ENCODE data around the gene PKM. TPM values are rescaled to one million over a fixed set of nuclear protein-coding genes. Genes with fewer than 3 reads are reported as not detected.

The PKM gene
- total RNA-seq, 1 donor from 2014 or later, result 452 TPM

DNA sequence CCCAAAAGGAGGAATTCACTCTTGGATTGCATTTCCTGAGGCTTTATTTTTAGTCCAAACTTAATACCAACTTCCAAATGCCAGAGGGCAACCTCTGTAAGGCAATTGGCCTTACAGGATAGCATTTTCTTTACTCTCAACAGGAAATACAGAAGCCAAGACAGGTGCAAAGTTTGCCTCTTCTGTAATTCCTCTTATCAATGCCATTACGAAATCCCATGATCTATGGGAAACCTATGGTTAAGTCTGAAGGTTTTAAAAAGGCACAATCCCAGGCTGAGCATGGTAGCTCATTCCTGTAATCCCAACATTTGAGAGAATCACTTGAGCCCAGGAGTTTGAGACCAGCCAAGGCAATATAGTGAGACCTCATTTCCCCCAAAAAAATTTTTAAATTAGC is 14.9 kb downstream of the PKM start:
- Mint-ChIP-seq H3K36me3 (peaks cover 35% of the 10 kb centered on the region), H3K4me1 (peaks cover 7% of the 10 kb centered on the region), H3K27ac (no peak overlapping the region), H3K9me3 (no peaks in the 10 kb centered on the region), H3K4me3 (no peak overlapping the region), H3K27me3 (ENCODE audit: low read depth) (no peaks in the 10 kb centered on the region)
- no peak for DNase-seq (ENCODE audit: low spot score in 2 of 2, unreplicated experiment in 2 of 2)
- TF ChIP-seq, protein P1, sequence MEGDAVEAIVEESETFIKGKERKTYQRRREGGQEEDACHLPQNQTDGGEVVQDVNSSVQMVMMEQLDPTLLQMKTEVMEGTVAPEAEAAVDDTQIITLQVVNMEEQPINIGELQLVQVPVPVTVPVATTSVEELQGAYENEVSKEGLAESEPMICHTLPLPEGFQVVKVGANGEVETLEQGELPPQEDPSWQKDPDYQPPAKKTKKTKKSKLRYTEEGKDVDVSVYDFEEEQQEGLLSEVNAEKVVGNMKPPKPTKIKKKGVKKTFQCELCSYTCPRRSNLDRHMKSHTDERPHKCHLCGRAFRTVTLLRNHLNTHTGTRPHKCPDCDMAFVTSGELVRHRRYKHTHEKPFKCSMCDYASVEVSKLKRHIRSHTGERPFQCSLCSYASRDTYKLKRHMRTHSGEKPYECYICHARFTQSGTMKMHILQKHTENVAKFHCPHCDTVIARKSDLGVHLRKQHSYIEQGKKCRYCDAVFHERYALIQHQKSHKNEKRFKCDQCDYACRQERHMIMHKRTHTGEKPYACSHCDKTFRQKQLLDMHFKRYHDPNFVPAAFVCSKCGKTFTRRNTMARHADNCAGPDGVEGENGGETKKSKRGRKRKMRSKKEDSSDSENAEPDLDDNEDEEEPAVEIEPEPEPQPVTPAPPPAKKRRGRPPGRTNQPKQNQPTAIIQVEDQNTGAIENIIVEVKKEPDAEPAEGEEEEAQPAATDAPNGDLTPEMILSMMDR (IDR thresholded peaks at IDR 0.05; ENCODE audit: unreplicated experiment), result no peak

DNA sequence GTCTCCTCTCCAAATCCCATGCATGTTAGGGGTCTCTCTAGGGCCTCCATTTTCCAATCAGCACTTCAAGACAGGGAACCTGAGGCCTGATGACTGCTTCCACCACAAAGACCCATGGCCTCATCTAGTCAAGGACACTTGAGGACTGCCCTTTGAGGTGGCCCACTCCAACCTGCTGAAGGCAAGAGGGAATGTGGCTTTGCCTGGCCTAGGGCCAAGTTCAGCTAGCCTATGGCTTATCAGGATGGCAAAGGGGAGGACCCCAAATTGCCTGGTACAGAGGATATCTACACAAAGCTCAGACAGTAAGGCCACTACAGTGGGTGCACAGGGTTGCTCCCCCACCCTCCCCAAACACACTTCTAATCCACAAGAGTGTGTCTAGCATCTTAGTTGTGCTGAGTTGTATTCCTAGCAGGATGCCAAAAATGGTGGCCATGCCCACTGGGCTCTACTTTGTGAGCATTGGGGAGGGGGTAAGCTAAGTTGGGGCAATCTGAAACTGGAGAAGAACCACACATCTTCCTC is 23.4 kb downstream of the PKM start:
- H3K27me3 Mint-ChIP-seq (ENCODE audit: low read depth), result no peaks in the 10 kb centered on the region
- no peak for DNase-seq (ENCODE audit: low spot score in 2 of 2, unreplicated experiment in 2 of 2)
- H3K9me3 Mint-ChIP-seq, result no peaks in the 10 kb centered on the region
- H3K36me3 Mint-ChIP-seq, result peaks cover 54% of the 10 kb centered on the region
- no peaks in the 10 kb centered on the region for H3K4me1 Mint-ChIP-seq
- no peak overlapping the region for H3K4me3 Mint-ChIP-seq
- no peak overlapping the region for H3K27ac Mint-ChIP-seq
- TF ChIP-seq, protein P1 (IDR thresholded peaks at IDR 0.05; ENCODE audit: unreplicated experiment), result no peak

DNA sequence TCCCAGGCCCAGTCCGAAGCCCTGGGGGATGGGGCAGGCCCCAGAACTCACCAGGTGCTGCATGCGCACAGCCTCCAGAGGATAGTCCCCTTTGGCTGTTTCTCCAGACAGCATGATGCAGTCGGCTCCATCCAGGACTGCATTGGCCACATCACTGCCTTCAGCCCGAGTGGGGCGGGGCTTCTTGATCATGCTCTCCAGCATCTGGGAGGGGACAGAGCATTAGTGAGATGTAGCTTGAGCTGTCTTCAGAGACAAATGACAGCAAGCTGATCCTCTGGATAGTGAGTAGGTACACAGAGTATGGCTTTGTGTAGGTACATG is 24.4 kb downstream of the PKM start:
- Mint-ChIP-seq H3K27me3 (ENCODE audit: low read depth) (no peaks in the 10 kb centered on the region), H3K9me3 (no peaks in the 10 kb centered on the region), H3K4me3 (no peak overlapping the region), H3K4me1 (no peaks in the 10 kb centered on the region), H3K36me3 (peaks cover 52% of the 10 kb centered on the region), H3K27ac (no peak overlapping the region)
- DNase-seq (ENCODE audit: low spot score in 2 of 2, unreplicated experiment in 2 of 2), result no peak
- TF ChIP-seq, protein P1 (IDR thresholded peaks at IDR 0.05; ENCODE audit: unreplicated experiment), result no peak

DNA sequence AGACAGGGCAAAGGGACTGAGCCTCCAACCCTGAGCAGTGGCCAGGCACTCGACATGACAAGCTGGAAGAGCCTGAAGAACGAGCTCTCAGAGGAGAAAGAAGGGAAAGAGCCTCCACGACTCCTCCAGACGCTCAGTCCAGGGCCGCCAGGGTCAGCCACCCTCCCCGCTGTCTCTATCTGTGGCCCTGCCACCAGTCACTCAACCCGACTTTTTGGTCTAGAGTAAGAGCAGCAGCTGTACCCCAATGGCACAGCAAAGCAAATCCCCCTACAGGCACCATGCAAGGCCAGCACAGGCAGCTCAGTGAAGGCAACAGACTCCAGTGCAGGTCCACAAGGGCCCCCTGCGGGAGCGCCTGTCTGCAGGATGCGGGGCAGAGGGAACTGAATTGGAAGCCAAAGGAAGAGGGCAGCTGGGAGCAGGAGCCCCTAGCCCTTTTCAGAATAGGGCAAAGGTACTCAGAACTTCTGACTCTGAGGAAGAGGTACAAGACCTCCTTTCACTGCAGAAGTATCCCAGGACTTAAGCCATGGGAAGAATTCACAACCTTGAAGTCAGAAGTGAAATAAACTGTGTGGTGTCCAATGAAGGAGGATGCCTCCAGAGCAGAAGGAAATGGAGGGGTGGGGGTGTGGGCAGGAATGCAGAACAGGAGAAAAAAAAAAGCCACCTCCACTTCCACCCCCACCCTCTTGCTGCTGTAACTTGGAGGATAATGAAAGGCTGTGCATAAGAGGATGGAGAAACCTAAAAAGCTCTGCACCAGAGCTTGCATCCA is 24.9 kb downstream of the PKM start:
- peaks cover 48% of the 10 kb centered on the region for H3K36me3 Mint-ChIP-seq
- no peak overlapping the region for H3K27ac Mint-ChIP-seq
- H3K27me3 Mint-ChIP-seq (ENCODE audit: low read depth), result no peaks in the 10 kb centered on the region
- TF ChIP-seq, protein P1 (IDR thresholded peaks at IDR 0.05; ENCODE audit: unreplicated experiment), result no peak
- no peak overlapping the region for H3K4me3 Mint-ChIP-seq
- no peaks in the 10 kb centered on the region for H3K4me1 Mint-ChIP-seq
- DNase-seq (ENCODE audit: low spot score in 2 of 2, unreplicated experiment in 2 of 2), result no peak
- no peaks in the 10 kb centered on the region for H3K9me3 Mint-ChIP-seq

DNA sequence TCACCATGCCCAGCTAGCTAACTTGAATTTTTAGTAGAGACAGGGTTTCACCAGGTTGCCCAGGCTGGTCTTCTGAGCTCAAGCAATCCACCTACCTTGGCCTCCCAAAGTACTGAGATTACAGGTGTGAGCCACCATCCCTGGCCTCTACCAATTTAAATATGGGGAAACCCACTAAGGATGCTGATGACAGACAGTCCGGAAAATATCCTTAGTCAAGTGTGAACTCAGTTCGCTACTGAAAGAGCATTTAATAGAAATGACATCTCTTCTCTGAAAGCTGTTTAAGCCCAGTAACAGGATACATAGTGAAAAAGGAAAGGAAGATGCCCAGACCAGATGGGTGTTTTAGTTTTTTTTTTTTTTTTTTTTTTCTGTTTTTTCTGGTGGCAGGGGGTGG is 25.7 kb downstream of the PKM start:
- TF ChIP-seq, protein P1 (IDR thresholded peaks at IDR 0.05; ENCODE audit: unreplicated experiment), result no peak
- H3K36me3 Mint-ChIP-seq, result peaks cover 45% of the 10 kb centered on the region
- no peaks in the 10 kb centered on the region for H3K4me1 Mint-ChIP-seq
- H3K27ac Mint-ChIP-seq, result no peak overlapping the region
- no peak overlapping the region for H3K4me3 Mint-ChIP-seq
- DNase-seq (ENCODE audit: low spot score in 2 of 2, unreplicated experiment in 2 of 2), result no peak
- no peaks in the 10 kb centered on the region for H3K9me3 Mint-ChIP-seq
- no peaks in the 10 kb centered on the region for H3K27me3 Mint-ChIP-seq (ENCODE audit: low read depth)

Measured in mesothelial cell of epicardium (in vitro differentiated cells).